HEK293T (cell line): ENCODE results near the gene C19orf47.

ENCODE experiments used
- CTCF ChIA-PET: fragments of 350-600 bp; formaldehyde crosslinking; extraction: SDS; loops from one replicate; lab custom pipeline; 2021; ENCODE audit warnings: antibody characterized with exemption, inconsistent platforms; lab: Yijun Ruan, JAX
- POLR2A ChIA-PET: fragments of 350-600 bp; formaldehyde crosslinking; extraction: SDS; loops from one replicate; lab custom pipeline; 2020; ENCODE audit warnings: antibody characterized with exemption, inconsistent platforms; lab: Yijun Ruan, JAX
- DNase-seq: peaks from one replicate; pipeline ENCODE4 v3.0.0; 2012; ENCODE audit warnings: mixed read lengths; ENCODE audit errors: extremely low spot score
- ARNT ChIP-seq: fragments of 450-650 bp; IDR thresholded peaks from 2 replicates; pipeline ENCODE4 v1.6.1; 2017; ENCODE audit warnings: mild to moderate bottlenecking
- BHLHE40 ChIP-seq: fragments of 450-650 bp; IDR thresholded peaks from 2 replicates; pipeline ENCODE4 v1.6.1; 2016; ENCODE audit warnings: mild to moderate bottlenecking, moderate library complexity, borderline replicate concordance
- CTBP1 ChIP-seq: fragments of 450-650 bp; IDR thresholded peaks from 2 replicates; pipeline ENCODE4 v1.6.1; 2016; ENCODE audit warnings: borderline replicate concordance
- ELF4 ChIP-seq: fragments of 450-650 bp; IDR thresholded peaks from 2 replicates; pipeline ENCODE4 v1.6.1; 2017; ENCODE audit warnings: antibody characterized with exemption
- FOXA1 ChIP-seq: fragments of 450-650 bp; IDR thresholded peaks from 2 replicates; pipeline ENCODE4 v1.6.1; 2016; ENCODE audit warnings: mild to moderate bottlenecking
- FOXK2 ChIP-seq: fragments of 450-650 bp; IDR thresholded peaks from 2 replicates; pipeline ENCODE4 v1.6.1; 2016; ENCODE audit warnings: mild to moderate bottlenecking
- FOXM1 ChIP-seq: fragments of 450-650 bp; IDR thresholded peaks from 2 replicates; pipeline ENCODE4 v1.6.1; 2017; ENCODE audit warnings: mild to moderate bottlenecking, borderline replicate concordance
- HDGF ChIP-seq: fragments of 450-650 bp; IDR thresholded peaks from 2 replicates; pipeline ENCODE4 v1.6.1; 2017; ENCODE audit warnings: antibody characterized with exemption, borderline replicate concordance
- L3MBTL2 ChIP-seq: fragments of 450-650 bp; conservative IDR thresholded peaks from 2 replicates; pipeline ENCODE4 v1.6.1; 2016; ENCODE audit warnings: mild to moderate bottlenecking
- LEF1 ChIP-seq: fragments of 450-650 bp; IDR thresholded peaks from 2 replicates; pipeline ENCODE4 v1.6.1; 2017; ENCODE audit warnings: mild to moderate bottlenecking, borderline replicate concordance
- NFRKB ChIP-seq: fragments of 450-650 bp; IDR thresholded peaks from 2 replicates; pipeline ENCODE4 v1.6.1; 2016; ENCODE audit warnings: mild to moderate bottlenecking, moderate library complexity
- PKNOX1 ChIP-seq: fragments of 450-650 bp; IDR thresholded peaks from 2 replicates; pipeline ENCODE4 v1.6.1; 2016
- SP1 ChIP-seq: fragments of 450-650 bp; IDR thresholded peaks from 2 replicates; pipeline ENCODE4 v1.6.1; 2017
- SUZ12 ChIP-seq: fragments of 450-650 bp; IDR thresholded peaks from 2 replicates; pipeline ENCODE4 v1.6.1; 2016; ENCODE audit warnings: mild to moderate bottlenecking
- TARDBP ChIP-seq: fragments of 450-650 bp; IDR thresholded peaks from 2 replicates; pipeline ENCODE4 v1.6.1; 2016
- ZNF384 ChIP-seq: fragments of 450-650 bp; IDR thresholded peaks from 2 replicates; pipeline ENCODE4 v1.6.1; 2016

The C19orf47 gene

GRCh38 chr19:40348125-40348913 lies at the start of gene C19orf47, which contains the start of gene PLD3:
TSS of gene C19orf47 (minus strand) at chr19:40348397. CDS start at chr19:40341857, 6,540 bp downstream.
TSS of gene PLD3 (plus strand) at chr19:40348695. CDS start at chr19:40366484, 17,789 bp downstream.
- CTCF ChIA-PET, result no interaction called here
- TF ChIP-seq HDGF (no peak), ELF4 (peak; percentile 7; the same call in 1 of the 2 replicates), PKNOX1 (peak; percentile 26), FOXK2 (no peak)
- POLR2A ChIA-PET, result interaction anchor here (0.6 to 2.0 kb wide), 22 partner anchors 9 to 556 kb away, joined by 3 to 10 read pairs (median 4); partner anchors contain the start of genes AKT2 and SERTAD1
- peak; percentile 100 for DNase-seq

GRCh38 chr19:40397568-40397906 lies 49.3 kb upstream of the C19orf47 start:
- TF ChIP-seq BHLHE40 (no peak), ZNF384 (no peak), FOXA1 (no peak), TARDBP (no peak), SP1 (no peak), NFRKB (no peak), L3MBTL2 (no peak), CTBP1 (no peak), LEF1 (no peak), ELF4 (no peak), FOXK2 (no peak), HDGF (no peak), FOXM1 (no peak), ARNT (no peak), SUZ12 (no peak), PKNOX1 (no peak)
- DNase-seq, result no peak
- POLR2A ChIA-PET, result no interaction called here
- CTCF ChIA-PET, result no interaction called here

GRCh38 chr19:40396886-40397567 lies 48.8 kb upstream of the C19orf47 start:
- CTCF ChIA-PET, result no interaction called here

GRCh38 chr19:40395956-40396355 lies 47.8 kb upstream of the C19orf47 start:
- TF ChIP-seq ELF4 (no peak), FOXK2 (no peak), PKNOX1 (no peak), LEF1 (no peak), HDGF (no peak), FOXA1 (no peak), ARNT (no peak), ZNF384 (no peak), TARDBP (no peak), NFRKB (no peak), SP1 (no peak), FOXM1 (no peak), L3MBTL2 (no peak), CTBP1 (no peak)
- no peak for DNase-seq
- ChIA-PET POLR2A (interaction anchor here (1.2 to 1.9 kb wide), 2 partner anchors 25 to 48 kb away, joined by 5 read pairs; partner anchors contain the start of genes C19orf47 and PLD3), CTCF (interaction anchor here (0.6 to 0.8 kb wide), 2 partner anchors 21 to 25 kb away, joined by 3 read pairs; no protein-coding TSS in a partner anchor)

More at GRCh38 chr19:40396886-40397567, 48.8 kb upstream of the C19orf47 start:
- POLR2A ChIA-PET, result interaction anchor here (1.2 to 1.9 kb wide), 2 partner anchors 24 to 49 kb away, joined by 5 read pairs; partner anchors contain the start of genes C19orf47 and PLD3
- DNase-seq, result no peak
- TF ChIP-seq TARDBP (no peak), SP1 (no peak), ELF4 (no peak), FOXK2 (no peak), HDGF (no peak), PKNOX1 (no peak), FOXM1 (no peak), FOXA1 (no peak)

GRCh38 chr19:40394816-40395210 lies 46.6 kb upstream of the C19orf47 start:
- TF ChIP-seq PKNOX1 (no peak), FOXM1 (no peak), ZNF384 (no peak), FOXA1 (no peak), SP1 (no peak), NFRKB (no peak), BHLHE40 (no peak), LEF1 (no peak)
- ChIA-PET CTCF (interaction anchor here (0.6 kb wide), 1 partner anchor 89 kb away, joined by 4 read pairs; no protein-coding TSS in a partner anchor), POLR2A (no interaction called here)
- DNase-seq, result no peak
